GM12878 (cell line): ENCODE results near the gene LFNG. TPM values are rescaled to one million over a fixed set of nuclear protein-coding genes. Genes with fewer than 3 reads are reported as not detected.

Experiments used
- ATAC-seq: fragments of 200-7000 bp; cut with Tn5 transposase; 3 replicates; pipeline ENCODE4 v1.9.1; 2020; ENCODE audit warnings: mild to moderate bottlenecking, moderate library complexity
- BruUV-seq: library from RNA; stranded (reverse); fragments of 400-500 nt; replicated peaks from 2 replicates; lab custom pipeline; 2021; lab: Mats Ljungman, UMichigan
- CTCF ChIA-PET: fragments of 300-600 bp; sonication (Branson Sonifier 250); formaldehyde crosslinking; extraction: SDS; loops from one replicate; lab custom pipeline; 2021; ENCODE audit warnings: inconsistent platforms; lab: Yijun Ruan, JAX
- POLR2A ChIA-PET: fragments of 350-600 bp; formaldehyde crosslinking; extraction: SDS; loops from one replicate; lab custom pipeline; 2021; ENCODE audit warnings: inconsistent platforms; lab: Charles Lee
- RAD21 ChIA-PET: fragments of 300-600 bp; sonication (Branson Sonifier 250); formaldehyde crosslinking; loops from one replicate; lab custom pipeline; 2023; ENCODE audit warnings: antibody characterized with exemption; ENCODE audit not compliant: unreplicated experiment; lab: Charles Lee
- SMC1A ChIA-PET: fragments of 300-600 bp; sonication (Branson Sonifier 250); formaldehyde crosslinking; loops from one replicate; lab custom pipeline; 2023; ENCODE audit not compliant: unreplicated experiment, uncharacterized antibody; lab: Charles Lee
- DNase-seq: peaks from one replicate; pipeline ENCODE4 v3.0.0-alpha.2; 2011; ENCODE audit warnings: low read depth, low spot score
- FAIRE-seq: peaks from 3 replicates; lab custom pipeline; 2011; peaks lifted over from hg19 to GRCh38; lab: Jason Lieb, UNC
- H2AFZ ChIP-seq: 2 replicates; pipeline ENCODE4 v1.6.0; 2011; ENCODE audit warnings: low read depth, low read length, control low read depth; ENCODE audit not compliant: control insufficient read depth
- H3K27ac ChIP-seq: 2 replicates; pipeline ENCODE4 v1.5.1; 2011; ENCODE audit warnings: control low read depth; ENCODE audit not compliant: control insufficient read depth, insufficient read depth
- H3K27me3 ChIP-seq, 2 experiments: replicated peaks in 1 of 2; 2 replicates each; pipeline versions ENCODE4 v1.6.0 to v1.6.1; 2011; ENCODE audit warnings: low read length in 1 of 2; ENCODE audit not compliant: control insufficient read depth in 2 of 2, insufficient read depth in 2 of 2
- H3K36me3 ChIP-seq, 2 experiments: 2 replicates each; pipeline ENCODE4 v1.5.1; 2011; ENCODE audit warnings: low read length in 1 of 2; ENCODE audit not compliant: control insufficient read depth in 2 of 2, insufficient read depth in 2 of 2
- H3K4me1 ChIP-seq: 2 replicates; pipeline ENCODE4 v1.6.1; 2011; ENCODE audit warnings: mild to moderate bottlenecking, low read length, moderate library complexity, mixed read lengths; ENCODE audit not compliant: control insufficient read depth, insufficient read depth
- H3K4me2 ChIP-seq: 2 replicates; pipeline ENCODE4 v1.6.0; 2011; ENCODE audit warnings: control low read depth; ENCODE audit not compliant: control insufficient read depth, insufficient read depth
- H3K4me3 ChIP-seq: fragments of 200-600 bp; sonication (generic); 2 replicates; pipeline ENCODE4 v1.5.1; 2016
- H3K79me2 ChIP-seq: 2 replicates; pipeline ENCODE4 v1.6.0; 2011; ENCODE audit warnings: low read length; ENCODE audit not compliant: control insufficient read depth, insufficient read depth
- H3K9ac ChIP-seq: 2 replicates; pipeline ENCODE4 v1.8.0; 2011; ENCODE audit warnings: low read length, control low read depth, mixed read lengths; ENCODE audit not compliant: control insufficient read depth, insufficient read depth
- H3K9me3 ChIP-seq: replicated peaks from 3 replicates; pipeline ENCODE4 v1.5.1; 2011; ENCODE audit warnings: mild to moderate bottlenecking, low read length; ENCODE audit not compliant: control insufficient read depth, insufficient read depth
- H4K20me1 ChIP-seq: 2 replicates; pipeline ENCODE4 v1.6.0; 2011; ENCODE audit not compliant: control insufficient read depth, insufficient read depth
- RAD21 ChIP-seq: IDR thresholded peaks from 2 replicates; pipeline ENCODE4 v1.6.1; 2011; ENCODE audit warnings: mild to moderate bottlenecking, low read depth, low read length, moderate library complexity; ENCODE audit not compliant: insufficient read depth
- TCF3 ChIP-seq: IDR thresholded peaks from 2 replicates; pipeline ENCODE4 v1.6.1; 2012; ENCODE audit warnings: low read depth, mild to moderate bottlenecking, low read length, borderline replicate concordance; ENCODE audit not compliant: insufficient read depth
- ZZZ3 ChIP-seq: IDR thresholded peaks from 2 replicates; pipeline ENCODE4 v1.6.1; 2011; ENCODE audit warnings: low read depth; ENCODE audit not compliant: control insufficient read depth, insufficient read length
- WGBS: methylation state at CpG from one replicate; pipeline ENCODE4 v1.1.6; 2016; ENCODE audit warnings: low lambda C conversion rate; ENCODE audit not compliant: insufficient replicate concordance, insufficient coverage; ENCODE audit errors: missing lambda C conversion rate; 5-methylcytosine and 5-hydroxymethylcytosine counted together
- in situ Hi-C: fragments of 300-500 bp; cut with MboI; formaldehyde crosslinking; loops from 9 replicates; pipeline ENCODE4 v1.14.3; 2018; ENCODE audit warnings: mixed read lengths
- intact Hi-C: fragments of 100-400 bp; cut with micrococcal nuclease; formaldehyde crosslinking; loops from one replicate; pipeline ENCODE4 v1.14.2; 2022; ENCODE audit not compliant: unreplicated experiment
- polyA plus RNA-seq, 11 experiments: library from polyadenylated mRNA; depleted of rRNA in 4 of 11; unstranded in 6 of 11; stranded (reverse) in 5 of 11; fragments of >200 nt; fragmentation: Nextera tagmentation in 4 of 11; fragmentation: Illumina TruSeq in 1 of 11; extraction: Ambion mirVana in 4 of 11; extraction: Trizol in 1 of 11; gene quantifications; 1 replicate in 1 of 11; 2 replicates in 10 of 11; pipeline versions ENCODE4 v1.2.1 to v1.2.3, GENCODE V29; 2011 to 2016; ENCODE audit warnings: inconsistent platforms in 2 of 11, missing spikeins in 2 of 11, low read depth in 1 of 11
- total RNA-seq, 4 experiments: library from RNA; depleted of rRNA in 3 of 4; stranded (reverse); fragments of >200 nt in 3 of 4; fragmentation: Illumina TruSeq in 1 of 4; extraction: Trizol in 1 of 4; gene quantifications; 2 replicates each; pipeline versions ENCODE4 v1.2.1 to v1.2.3, GENCODE V29; 2013 to 2021
- TF ChIP-seq, protein P1 (sequence below): IDR thresholded peaks from 2 replicates; pipeline ENCODE4 v1.6.1; 2012; ENCODE audit warnings: improper control_type of control experiment, low read depth, low read length; ENCODE audit not compliant: insufficient replicate concordance
- TF ChIP-seq, protein P2 (sequence below): IDR thresholded peaks from 2 replicates; pipeline ENCODE4 v1.6.1; 2011; ENCODE audit warnings: borderline replicate concordance, low read depth, mild to moderate bottlenecking, moderate library complexity, low read length; ENCODE audit not compliant: insufficient read depth, poor library complexity, severe bottlenecking

The LFNG gene
- total and polyA plus RNA-seq, 10 of the 15 experiments (the other 5 are each of a cell fraction or from before 2014, with no cell fraction given): 0.09 to 0.68 (median 0.33) TPM; not detected in 2

- TF ChIP-seq ZZZ3 (no peak), TCF3 (no peak)
- TF ChIP-seq, protein P1, sequence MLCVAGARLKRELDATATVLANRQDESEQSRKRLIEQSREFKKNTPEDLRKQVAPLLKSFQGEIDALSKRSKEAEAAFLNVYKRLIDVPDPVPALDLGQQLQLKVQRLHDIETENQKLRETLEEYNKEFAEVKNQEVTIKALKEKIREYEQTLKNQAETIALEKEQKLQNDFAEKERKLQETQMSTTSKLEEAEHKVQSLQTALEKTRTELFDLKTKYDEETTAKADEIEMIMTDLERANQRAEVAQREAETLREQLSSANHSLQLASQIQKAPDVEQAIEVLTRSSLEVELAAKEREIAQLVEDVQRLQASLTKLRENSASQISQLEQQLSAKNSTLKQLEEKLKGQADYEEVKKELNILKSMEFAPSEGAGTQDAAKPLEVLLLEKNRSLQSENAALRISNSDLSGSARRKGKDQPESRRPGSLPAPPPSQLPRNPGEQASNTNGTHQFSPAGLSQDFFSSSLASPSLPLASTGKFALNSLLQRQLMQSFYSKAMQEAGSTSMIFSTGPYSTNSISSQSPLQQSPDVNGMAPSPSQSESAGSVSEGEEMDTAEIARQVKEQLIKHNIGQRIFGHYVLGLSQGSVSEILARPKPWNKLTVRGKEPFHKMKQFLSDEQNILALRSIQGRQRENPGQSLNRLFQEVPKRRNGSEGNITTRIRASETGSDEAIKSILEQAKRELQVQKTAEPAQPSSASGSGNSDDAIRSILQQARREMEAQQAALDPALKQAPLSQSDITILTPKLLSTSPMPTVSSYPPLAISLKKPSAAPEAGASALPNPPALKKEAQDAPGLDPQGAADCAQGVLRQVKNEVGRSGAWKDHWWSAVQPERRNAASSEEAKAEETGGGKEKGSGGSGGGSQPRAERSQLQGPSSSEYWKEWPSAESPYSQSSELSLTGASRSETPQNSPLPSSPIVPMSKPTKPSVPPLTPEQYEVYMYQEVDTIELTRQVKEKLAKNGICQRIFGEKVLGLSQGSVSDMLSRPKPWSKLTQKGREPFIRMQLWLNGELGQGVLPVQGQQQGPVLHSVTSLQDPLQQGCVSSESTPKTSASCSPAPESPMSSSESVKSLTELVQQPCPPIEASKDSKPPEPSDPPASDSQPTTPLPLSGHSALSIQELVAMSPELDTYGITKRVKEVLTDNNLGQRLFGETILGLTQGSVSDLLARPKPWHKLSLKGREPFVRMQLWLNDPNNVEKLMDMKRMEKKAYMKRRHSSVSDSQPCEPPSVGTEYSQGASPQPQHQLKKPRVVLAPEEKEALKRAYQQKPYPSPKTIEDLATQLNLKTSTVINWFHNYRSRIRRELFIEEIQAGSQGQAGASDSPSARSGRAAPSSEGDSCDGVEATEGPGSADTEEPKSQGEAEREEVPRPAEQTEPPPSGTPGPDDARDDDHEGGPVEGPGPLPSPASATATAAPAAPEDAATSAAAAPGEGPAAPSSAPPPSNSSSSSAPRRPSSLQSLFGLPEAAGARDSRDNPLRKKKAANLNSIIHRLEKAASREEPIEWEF: no peak
These were observed 36.1 kb upstream of the LFNG start (continued) for GRCh38 chr7:2483494-2483893.

GRCh38 chr7:2484868-2485267 is 34.7 kb upstream of the LFNG start:
- Histone ChIP-seq H3K27ac (no peak overlapping the region), H3K9me3 (no peaks in the 10 kb centered on the region; the same call in 1 of the 3 replicates), H3K4me1 (no peaks in the 10 kb centered on the region), H3K9ac (no peak overlapping the region), H3K27me3 (no peaks in the 10 kb centered on the region), H4K20me1 (no peaks in the 10 kb centered on the region), H3K4me3 (no peak overlapping the region), H3K4me2 (no peak overlapping the region), H3K79me2 (no peaks in the 10 kb centered on the region)
- CTCF ChIA-PET: no interaction called here
- no peak for DNase-seq
- FAIRE-seq: no peak
- intact Hi-C loops (no loop called here), in situ Hi-C loops (no loop called here)
- no peak for ATAC-seq
- SMC1A ChIA-PET: no interaction called here
- RAD21 ChIA-PET: no interaction called here
- WGBS: 70% methylated on average over 12 of the region's 12 CpGs
- POLR2A ChIA-PET: no interaction called here
- BruUV-seq: no TSS peak
- no peak for TF ChIP-seq RAD21
- TF ChIP-seq, protein P2, sequence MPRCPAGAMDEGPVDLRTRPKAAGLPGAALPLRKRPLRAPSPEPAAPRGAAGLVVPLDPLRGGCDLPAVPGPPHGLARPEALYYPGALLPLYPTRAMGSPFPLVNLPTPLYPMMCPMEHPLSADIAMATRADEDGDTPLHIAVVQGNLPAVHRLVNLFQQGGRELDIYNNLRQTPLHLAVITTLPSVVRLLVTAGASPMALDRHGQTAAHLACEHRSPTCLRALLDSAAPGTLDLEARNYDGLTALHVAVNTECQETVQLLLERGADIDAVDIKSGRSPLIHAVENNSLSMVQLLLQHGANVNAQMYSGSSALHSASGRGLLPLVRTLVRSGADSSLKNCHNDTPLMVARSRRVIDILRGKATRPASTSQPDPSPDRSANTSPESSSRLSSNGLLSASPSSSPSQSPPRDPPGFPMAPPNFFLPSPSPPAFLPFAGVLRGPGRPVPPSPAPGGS: peak; percentile 22
- TF ChIP-seq, all 136 proteins: peak for 1
- Histone ChIP-seq H3K36me3 (no peaks in the 10 kb centered on the region), H2AFZ (no peak overlapping the region)
